ENCODE results near the gene SCO1.

DNA sequence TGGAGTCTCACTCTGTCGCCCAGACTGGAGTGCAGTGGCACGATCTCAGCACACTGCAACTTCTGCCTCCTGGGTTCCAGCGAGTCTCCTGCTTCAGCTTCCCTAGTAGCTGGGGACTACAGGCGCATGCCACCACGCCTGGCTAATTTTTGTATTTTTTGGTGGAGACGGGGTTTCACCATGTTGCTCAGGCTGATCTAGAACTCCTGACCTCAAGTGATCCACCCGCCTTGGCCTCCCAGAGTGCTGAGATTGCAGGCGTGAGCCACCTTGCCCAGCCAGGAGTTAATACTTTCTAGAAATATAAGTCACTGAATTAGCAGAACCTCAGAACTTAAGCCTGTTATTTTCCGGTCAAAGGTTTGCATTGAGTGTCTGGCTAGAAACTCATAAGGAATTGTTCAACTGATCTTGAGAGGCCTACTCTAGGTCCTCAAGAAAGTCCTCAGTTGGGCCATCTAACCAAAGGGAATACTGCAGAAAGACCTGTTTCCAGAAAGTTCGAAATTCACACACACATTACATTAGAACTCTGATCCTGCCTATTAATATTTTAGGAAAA lies 31.1 kb upstream of the SCO1 start:
- TF ChIP-seq, protein P1, sequence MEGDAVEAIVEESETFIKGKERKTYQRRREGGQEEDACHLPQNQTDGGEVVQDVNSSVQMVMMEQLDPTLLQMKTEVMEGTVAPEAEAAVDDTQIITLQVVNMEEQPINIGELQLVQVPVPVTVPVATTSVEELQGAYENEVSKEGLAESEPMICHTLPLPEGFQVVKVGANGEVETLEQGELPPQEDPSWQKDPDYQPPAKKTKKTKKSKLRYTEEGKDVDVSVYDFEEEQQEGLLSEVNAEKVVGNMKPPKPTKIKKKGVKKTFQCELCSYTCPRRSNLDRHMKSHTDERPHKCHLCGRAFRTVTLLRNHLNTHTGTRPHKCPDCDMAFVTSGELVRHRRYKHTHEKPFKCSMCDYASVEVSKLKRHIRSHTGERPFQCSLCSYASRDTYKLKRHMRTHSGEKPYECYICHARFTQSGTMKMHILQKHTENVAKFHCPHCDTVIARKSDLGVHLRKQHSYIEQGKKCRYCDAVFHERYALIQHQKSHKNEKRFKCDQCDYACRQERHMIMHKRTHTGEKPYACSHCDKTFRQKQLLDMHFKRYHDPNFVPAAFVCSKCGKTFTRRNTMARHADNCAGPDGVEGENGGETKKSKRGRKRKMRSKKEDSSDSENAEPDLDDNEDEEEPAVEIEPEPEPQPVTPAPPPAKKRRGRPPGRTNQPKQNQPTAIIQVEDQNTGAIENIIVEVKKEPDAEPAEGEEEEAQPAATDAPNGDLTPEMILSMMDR (IDR thresholded peaks at IDR 0.05; ENCODE audit: borderline replicate concordance, extremely low read depth, low read length, poor library complexity, severe bottlenecking): no peak
- TF ChIP-seq EZH2 (IDR thresholded peaks at IDR 0.05; ENCODE audit: borderline replicate concordance, low read depth, low read length, severe bottlenecking): no peak

All from DND-41 (cell line).